ENCODE data around the gene ACTL6B.

ACTL6B gene

DNA sequence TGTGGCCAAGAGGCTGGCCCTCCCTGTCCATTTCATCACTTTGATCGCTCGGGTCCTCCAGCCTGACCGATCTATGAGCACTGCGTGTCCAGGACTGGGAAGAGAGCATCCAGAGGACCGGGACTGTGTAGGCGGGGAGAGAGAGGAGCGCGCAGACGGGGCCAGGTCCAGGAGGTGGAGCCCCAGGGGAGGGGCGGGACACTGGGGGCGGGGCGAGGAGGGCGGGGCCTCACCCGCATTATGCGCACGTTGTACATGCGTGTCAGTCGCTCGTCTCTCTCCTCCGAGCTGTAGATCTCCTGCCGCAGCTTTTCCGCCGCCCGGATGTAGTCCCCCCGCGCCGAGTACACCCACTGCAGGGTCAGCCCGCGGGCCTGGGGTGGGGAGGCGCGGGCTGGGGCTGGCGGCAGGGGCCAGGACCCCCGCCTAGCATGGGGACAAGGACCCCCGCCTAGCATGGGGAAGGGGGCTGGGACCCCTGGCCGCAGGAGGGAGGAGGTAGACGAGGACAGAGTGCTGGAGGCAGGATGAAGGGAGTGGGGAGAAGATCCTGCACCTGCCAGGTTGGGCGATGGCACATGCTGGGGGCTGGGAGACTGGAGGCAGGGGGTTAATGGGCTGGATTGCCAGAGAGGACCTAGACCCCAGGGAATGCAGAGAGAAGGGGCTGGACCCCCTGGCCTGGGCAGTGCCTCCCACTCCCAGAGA, 29.6 kb downstream of the ACTL6B start:
- DNase-seq, result peak; percentile 89

DNA sequence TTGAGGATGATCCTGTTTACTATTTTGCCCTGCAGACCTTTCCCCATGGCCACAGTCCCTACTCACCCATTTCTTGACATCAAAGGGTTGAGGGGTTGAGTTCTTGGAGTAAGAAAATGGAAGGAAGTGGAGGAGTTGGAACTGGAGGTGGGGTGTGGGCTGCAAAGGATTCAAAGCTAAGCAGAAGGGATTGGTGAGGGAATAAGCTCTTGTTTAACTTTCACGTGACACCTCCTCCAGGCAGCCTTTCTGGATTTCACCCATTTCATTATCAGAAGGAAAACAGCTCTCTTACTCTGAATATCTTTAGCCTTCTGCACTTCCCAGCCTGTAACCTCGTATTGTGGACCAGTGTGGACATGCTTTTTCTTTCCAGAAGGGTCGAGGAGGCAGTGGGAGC, 30.2 kb downstream of the ACTL6B start:
- no peak for DNase-seq

- no peak for DNase-seq
Measured at GRCh38 chr7:100623951-100624824, 32.1 kb downstream of the ACTL6B start.

DNA sequence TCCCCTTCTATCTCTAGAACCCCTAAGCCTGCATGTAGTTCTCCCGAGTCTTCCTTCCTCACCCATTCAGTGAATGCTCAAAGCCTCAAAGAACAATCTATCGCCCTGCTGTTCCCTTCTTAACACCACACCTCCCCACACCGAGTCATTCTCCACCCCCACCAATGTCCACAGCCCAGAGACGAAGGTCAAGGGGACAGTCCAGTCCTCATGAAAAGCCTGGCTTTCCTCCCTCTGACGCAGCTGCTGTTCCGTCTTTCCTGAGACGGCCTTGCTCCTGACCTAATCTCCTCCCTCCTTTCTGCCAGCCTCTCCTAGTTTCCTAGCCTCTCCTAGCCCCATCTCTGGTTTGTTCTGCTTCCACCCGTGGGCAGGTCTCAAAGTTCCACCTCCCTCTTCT, 34.7 kb downstream of the ACTL6B start:
- DNase-seq, result no peak

GRCh38 chr7:100620804-100621203, 35.4 kb downstream of the ACTL6B start:
- DNase-seq, result no peak

- no peak for DNase-seq
Measured at GRCh38 chr7:100620239-100620638, 36.0 kb downstream of the ACTL6B start.

- DNase-seq, result no peak
Measured at GRCh38 chr7:100614308-100614861, 41.9 kb downstream of the ACTL6B start.

GRCh38 chr7:100613412-100614175, 42.7 kb downstream of the ACTL6B start:
- no peak for DNase-seq

DNA sequence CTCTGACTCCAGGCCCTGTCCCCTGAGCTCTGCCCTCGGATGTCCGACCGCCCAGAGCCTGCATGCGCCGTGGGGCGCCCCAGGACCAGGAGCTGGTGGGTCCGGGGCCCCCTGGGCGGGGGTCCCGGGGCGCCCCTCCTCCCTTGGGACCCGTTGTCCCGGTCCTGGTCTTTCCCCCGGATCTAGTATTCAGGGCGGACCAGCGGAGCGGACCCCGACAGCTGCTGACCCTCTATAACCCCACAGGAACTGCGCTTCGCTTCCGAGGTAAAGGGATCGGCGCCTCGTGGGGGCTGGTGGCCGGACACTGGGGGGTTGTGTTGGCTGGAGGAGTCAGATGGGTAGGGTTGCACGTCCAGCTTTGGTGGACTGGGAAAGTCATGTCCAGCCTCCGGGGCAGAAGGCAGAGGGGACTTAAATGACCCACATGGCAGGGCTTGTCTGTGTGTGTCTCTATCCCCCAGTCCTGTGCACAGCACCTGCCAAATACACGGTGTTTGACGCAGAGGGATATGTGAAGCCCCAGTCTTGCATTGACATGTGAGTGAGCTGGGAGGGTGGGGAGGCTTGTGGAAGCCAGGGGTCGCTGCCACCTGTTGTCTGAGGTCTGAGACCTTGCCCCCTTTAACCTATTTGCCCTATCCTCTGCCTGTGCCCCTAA, 43.4 kb downstream of the ACTL6B start:
- no peak for DNase-seq

- peak; percentile 99 for DNase-seq
Measured at GRCh38 chr7:100611983-100612729, 44.1 kb downstream of the ACTL6B start, which contains the start of gene MOSPD3. Gene MOSPD3, plus strand, starts transcription at chr7:100612540. Its CDS starts 252 bp downstream, at chr7:100612792.

DNA sequence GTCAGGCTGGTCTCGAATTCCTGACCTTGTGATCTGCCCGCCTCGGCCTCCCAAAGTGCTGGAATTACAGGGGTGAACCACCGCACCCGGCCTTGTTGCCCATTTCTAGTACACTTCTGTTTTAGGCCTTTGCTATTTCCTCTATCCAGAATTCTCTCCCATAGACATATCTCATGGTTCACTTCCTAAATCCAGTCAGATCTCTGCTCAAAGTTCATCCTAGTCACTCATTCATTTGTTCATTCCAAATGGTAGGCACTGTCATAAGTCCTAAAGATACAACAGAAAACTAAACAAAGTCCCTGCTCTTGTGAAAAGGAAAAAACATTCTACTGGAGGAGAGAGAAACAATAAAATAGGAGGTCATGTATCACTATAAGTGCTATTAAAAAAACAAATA, 46.3 kb downstream of the ACTL6B start:
- DNase-seq, result no peak

GRCh38 chr7:100607111-100607510, 49.1 kb downstream of the ACTL6B start:
- DNase-seq, result no peak

GRCh38 chr7:100606313-100606712, 49.9 kb downstream of the ACTL6B start:
- DNase-seq, result no peak

DNA sequence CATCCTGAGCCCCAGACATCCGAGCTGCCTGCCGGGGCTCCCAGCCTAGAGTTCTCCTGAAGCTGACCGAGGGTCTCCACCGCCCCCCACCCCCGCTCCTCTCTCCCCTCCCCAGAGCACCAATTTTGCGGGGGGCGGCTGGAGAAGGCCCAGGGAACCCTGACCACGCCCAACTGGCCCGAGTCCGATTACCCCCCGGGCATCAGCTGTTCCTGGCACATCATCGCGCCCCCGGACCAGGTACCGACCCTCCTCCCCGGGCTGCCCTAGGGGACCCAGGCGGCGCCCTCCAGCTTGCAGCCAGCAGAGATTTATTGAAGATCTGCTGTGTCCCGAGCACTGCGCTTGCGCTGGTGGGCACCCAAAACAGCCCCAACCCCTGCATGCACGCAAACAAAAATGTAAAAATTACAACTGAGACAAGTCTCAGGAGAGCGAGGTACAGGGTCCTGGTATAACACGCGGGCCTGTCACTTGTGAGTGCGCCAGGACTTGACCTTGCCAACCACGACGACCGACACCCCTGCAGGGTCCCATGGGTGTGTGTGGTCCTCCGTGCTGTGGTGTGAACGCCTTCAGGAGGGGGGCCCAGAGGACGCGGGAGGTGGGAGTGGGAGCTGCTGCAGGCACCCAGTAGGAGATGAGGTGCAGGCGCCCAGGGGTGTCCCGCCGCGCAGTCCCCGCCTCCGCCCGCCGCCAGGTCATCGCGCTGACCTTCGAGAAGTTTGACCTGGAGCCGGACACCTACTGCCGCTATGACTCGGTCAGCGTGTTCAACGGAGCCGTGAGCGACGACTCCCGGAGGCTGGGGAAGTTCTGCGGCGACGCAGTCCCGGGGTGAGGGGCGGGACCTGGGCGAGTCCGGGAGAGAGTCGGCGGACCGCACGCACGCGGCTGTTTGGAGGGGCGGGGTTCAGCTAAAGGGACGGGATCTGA, 51.0 kb downstream of the ACTL6B start:
- DNase-seq, result no peak

- peak; percentile 82 for DNase-seq
Measured at GRCh38 chr7:100604028-100604975, 51.9 kb downstream of the ACTL6B start.

DNA sequence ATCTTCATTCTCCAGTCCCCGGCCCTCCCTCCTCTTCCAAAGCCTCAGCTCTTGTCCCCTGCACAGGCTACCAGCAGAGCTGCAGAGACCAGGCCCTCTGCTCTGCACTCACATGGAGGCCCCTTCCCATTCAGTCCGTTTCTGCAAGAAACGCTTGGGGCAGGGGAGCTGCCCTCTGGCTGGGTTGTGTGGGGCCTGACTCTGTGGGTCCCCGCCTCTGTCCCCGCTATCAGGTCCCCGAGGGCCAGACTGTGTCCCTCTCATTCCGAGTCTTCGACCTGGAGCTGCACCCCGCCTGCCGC, 52.6 kb downstream of the ACTL6B start:
- DNase-seq, result no peak

- DNase-seq, result peak; percentile 95
Measured at GRCh38 chr7:100602889-100603725, 53.1 kb downstream of the ACTL6B start.

DNA sequence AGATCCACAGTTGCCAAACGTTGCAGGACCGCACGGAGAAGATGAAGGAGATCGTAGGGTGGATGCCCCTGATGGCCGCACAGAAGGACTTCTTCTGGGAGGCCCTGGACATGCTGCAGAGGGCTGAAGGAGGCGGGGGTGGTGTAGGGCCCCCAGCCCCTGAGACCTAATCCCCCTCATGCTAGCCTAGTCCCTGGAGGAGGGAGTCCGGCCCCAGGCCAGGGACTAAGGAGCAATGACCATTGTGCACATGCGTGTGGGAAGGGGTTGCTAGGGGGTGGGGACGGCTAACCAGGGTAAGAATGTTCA, 55.6 kb downstream of the ACTL6B start:
- DNase-seq, result no peak

Measured in femur (tissue), 1 donor.